Panc1 (cell line): ENCODE data around the gene OR51B4.

Source experiments
- CTCF ChIP-seq: fragments of 450-650 bp; IDR thresholded peaks from 2 replicates; pipeline ENCODE4 v1.5.1; 2017; ENCODE audit warnings: mild to moderate bottlenecking
- POLR2AphosphoS5 ChIP-seq: IDR thresholded peaks from 2 replicates; pipeline ENCODE4 v1.6.1; 2012; ENCODE audit warnings: mild to moderate bottlenecking, low read depth, low read length, moderate library complexity
- REST ChIP-seq, 2 experiments: IDR thresholded peaks; 2 replicates each; pipeline ENCODE4 v1.6.1; 2011 to 2012; ENCODE audit warnings: low read depth in 2 of 2, control low read depth in 1 of 2, low read length in 1 of 2, mild to moderate bottlenecking in 1 of 2, moderate library complexity in 1 of 2; ENCODE audit not compliant: insufficient read depth in 1 of 2
- SIN3A ChIP-seq: IDR thresholded peaks from 2 replicates; pipeline ENCODE4 v1.6.1; 2012; ENCODE audit warnings: low read depth, mild to moderate bottlenecking, low read length, moderate library complexity, borderline replicate concordance; ENCODE audit not compliant: insufficient read depth
- TCF7L2 ChIP-seq: IDR thresholded peaks from 2 replicates; pipeline ENCODE4 v1.6.1; 2011; ENCODE audit warnings: mild to moderate bottlenecking, low read depth, low read length, inconsistent platforms

- TF ChIP-seq CTCF, result no peak
- no peak for TF ChIP-seq POLR2AphosphoS5
- TF ChIP-seq REST (IDR thresholded peaks at IDR 0.05; ENCODE audit: insufficient read depth in 1 of 2, low read depth in 2 of 2, low read length in 1 of 2), result no peak
- no peak for TF ChIP-seq TCF7L2
- no peak for TF ChIP-seq SIN3A
Measured at GRCh38 chr11:5290106-5290505, 11.6 kb downstream of the OR51B4 start.
